Suprapubic skin (tissue), 4 donors: ENCODE results near the gene PFDN2. TPM values are rescaled to one million over a fixed set of nuclear protein-coding genes. Genes with fewer than 3 reads are reported as not detected.
"Not testable (repeated sequence)": the region's sequence is repeated elsewhere in the genome, so short reads cannot be mapped to it uniquely, and the experiment has no call there.

Experiments used
- DNase-seq, 2 donors: peaks; one replicate each; pipeline ENCODE4 v3.0.0-alpha.2; 2019; ENCODE audit warnings: low spot score in 2 of 2
- H3K27ac ChIP-seq: fragments of 200-600 bp; sonication (generic); one replicate; pipeline ENCODE4 v1.5.1; 2019
- H3K27me3 ChIP-seq: fragments of 200-600 bp; sonication (generic); one replicate; pipeline ENCODE4 v1.5.1; 2019
- H3K36me3 ChIP-seq: fragments of 200-600 bp; sonication (generic); one replicate; pipeline ENCODE4 v1.5.1; 2019
- H3K4me1 ChIP-seq: fragments of 200-600 bp; sonication (generic); one replicate; pipeline ENCODE4 v1.5.1; 2019
- H3K4me3 ChIP-seq: fragments of 200-600 bp; sonication (generic); one replicate; pipeline ENCODE4 v1.5.1; 2019; ENCODE audit warnings: mild to moderate bottlenecking
- H3K9me3 ChIP-seq: fragments of 200-600 bp; sonication (generic); one replicate; pipeline ENCODE4 v1.5.1; 2019
- CTCF ChIP-seq, 2 donors: fragments of 200-600 bp in 1 of 2; fragments of 450-650 bp in 1 of 2; sonication (generic) in 1 of 2; IDR thresholded peaks; one replicate each; pipeline ENCODE4 v1.5.1; 2016 to 2019; ENCODE audit warnings: antibody characterized with exemption in 2 of 2, mild to moderate bottlenecking in 1 of 2, moderate library complexity in 1 of 2
- EP300 ChIP-seq: sonication (generic); formaldehyde crosslinking; IDR thresholded peaks from one replicate; pipeline ENCODE4 v1.6.1; 2017; ENCODE audit warnings: antibody characterized with exemption
- POLR2A ChIP-seq, 2 donors: fragments of 450-650 bp; IDR thresholded peaks; one replicate each; pipeline ENCODE4 v1.6.1; 2017; ENCODE audit warnings: antibody characterized with exemption in 2 of 2, mild to moderate bottlenecking in 2 of 2, moderate library complexity in 2 of 2
- POLR2AphosphoS5 ChIP-seq, 3 donors: sonication (generic); formaldehyde crosslinking; IDR thresholded peaks; one replicate each; pipeline ENCODE4 v1.6.1; 2017; ENCODE audit warnings: antibody characterized with exemption in 3 of 3
- WGBS: methylation state at CpG from one replicate; pipeline ENCODE4 v1.1.5; 2018; 5-methylcytosine and 5-hydroxymethylcytosine counted together
- total RNA-seq, 4 donors: library from RNA; depleted of rRNA; stranded (reverse); fragments of >200 nt; gene quantifications; one replicate each; pipeline ENCODE4 v1.1.0, GENCODE V29; 2016

PFDN2 gene
- total RNA-seq, 4 donors from 2014 or later = 21.3 to 33.9 (median 27.1) TPM

DNA sequence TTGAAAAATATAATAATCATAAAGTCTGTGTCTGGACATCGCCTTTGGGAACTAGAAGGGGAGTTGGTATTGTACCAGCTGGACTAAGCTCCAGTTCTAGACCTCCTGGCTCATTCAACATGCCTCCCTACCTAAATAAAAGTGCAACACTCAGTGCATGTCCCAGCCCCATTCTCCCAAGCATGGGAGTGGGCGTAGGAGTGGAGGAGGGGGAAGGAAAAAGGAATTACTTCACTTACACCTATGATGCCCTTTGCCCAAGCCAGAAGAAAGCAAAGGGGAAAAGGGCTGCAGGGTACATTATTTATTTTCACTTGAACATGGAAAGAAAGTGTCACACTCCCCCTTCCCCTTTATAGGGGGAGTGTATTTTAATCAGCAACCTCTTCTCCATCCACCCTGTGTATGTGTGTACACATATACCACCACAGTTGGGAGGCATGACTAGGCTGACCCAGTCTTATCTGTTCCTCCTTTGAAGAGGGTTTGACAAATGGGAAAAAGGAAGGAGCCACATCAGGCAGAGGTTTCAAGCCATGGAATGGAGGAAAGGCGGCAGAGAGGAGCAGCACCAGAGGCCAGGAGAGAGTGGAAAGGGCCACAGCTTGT, 3.3 kb upstream of the PFDN2 start:
- Histone ChIP-seq H3K27ac (no peak overlapping the region), H3K4me3 (no peak overlapping the region), H3K36me3 (peaks cover 61% of the 10 kb centered on the region), H3K4me1 (peaks cover 47% of the 10 kb centered on the region), H3K27me3 (no peaks in the 10 kb centered on the region), H3K9me3 (no peaks in the 10 kb centered on the region)
- TF ChIP-seq POLR2AphosphoS5 (IDR thresholded peaks at IDR 0.05) (no peak), POLR2A (IDR thresholded peaks at IDR 0.05) (no peak)
- 94% methylated on average over 3 of the region's 3 CpGs for WGBS
- DNase-seq = no peak

- peaks cover 44% of the 10 kb centered on the region for H3K36me3 ChIP-seq
- WGBS = 46% methylated on average over 6 of the region's 10 CpGs
- peaks cover 59% of the 10 kb centered on the region for H3K4me1 ChIP-seq
- no peak for DNase-seq
- TF ChIP-seq POLR2AphosphoS5 (IDR thresholded peaks at IDR 0.05) (peak in 1 of 3 donors; percentile 2), CTCF (IDR thresholded peaks at IDR 0.05) (peak; percentile 43 to 62), POLR2A (IDR thresholded peaks at IDR 0.05) (no peak), EP300 (no peak)
- H3K9me3 ChIP-seq = no peaks in the 10 kb centered on the region
- H3K27me3 ChIP-seq = no peaks in the 10 kb centered on the region
- peak overlapping the region; percentile 97 for H3K27ac ChIP-seq
- H3K4me3 ChIP-seq = peak overlapping the region; percentile 99
Measured at GRCh38 chr1:161119092-161119903, 1.5 kb upstream of the PFDN2 start.

GRCh38 chr1:161115961-161116360, 1.9 kb downstream of the PFDN2 start:
- not testable (repeated sequence) for H3K27me3 ChIP-seq, H3K9me3 ChIP-seq, H3K27ac ChIP-seq, DNase-seq, H3K4me3 ChIP-seq
- peaks cover 15% of the 10 kb centered on the region for H3K36me3 ChIP-seq
- 89% methylated on average over 6 of the region's 6 CpGs for WGBS
- H3K4me1 ChIP-seq = peaks cover 56% of the 10 kb centered on the region

DNA sequence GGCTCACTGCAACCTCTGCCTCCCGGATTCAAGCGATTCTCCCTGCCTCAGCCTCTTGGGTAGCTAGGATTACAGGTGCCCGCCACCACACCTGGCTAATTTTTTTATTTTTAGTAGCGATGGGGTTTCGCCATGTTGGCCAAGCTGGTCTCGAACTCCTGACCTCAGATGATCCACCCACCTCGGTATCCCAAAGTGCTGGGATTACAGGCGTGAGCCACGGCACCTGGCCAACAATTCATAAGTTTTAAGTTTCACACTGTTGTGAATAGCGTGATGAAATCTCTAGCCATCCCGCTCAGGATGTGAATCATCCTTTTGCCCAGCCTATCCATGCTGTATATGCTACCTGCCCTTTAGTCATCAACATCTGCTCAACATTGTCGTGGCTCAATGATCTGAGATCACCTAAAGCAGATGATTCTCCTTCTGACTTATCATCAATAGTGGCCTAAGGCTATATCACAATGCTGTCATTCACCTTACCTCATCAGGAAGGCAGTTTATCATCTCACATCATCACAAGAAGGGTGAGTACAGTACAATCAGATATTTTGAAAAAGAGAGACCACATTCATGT, 2.6 kb downstream of the PFDN2 start:
- no peak for TF ChIP-seq CTCF (IDR thresholded peaks at IDR 0.05)
- no peak for TF ChIP-seq POLR2A (IDR thresholded peaks at IDR 0.05)
- no peak for TF ChIP-seq EP300
- TF ChIP-seq POLR2AphosphoS5 (IDR thresholded peaks at IDR 0.05) = no peak
- Histone ChIP-seq H3K4me1 (peaks cover 49% of the 10 kb centered on the region), H3K4me3 (no peak overlapping the region), H3K9me3 (no peaks in the 10 kb centered on the region), H3K27ac (no peak overlapping the region), H3K36me3 (peaks cover 8% of the 10 kb centered on the region), H3K27me3 (no peaks in the 10 kb centered on the region)
- no peak for DNase-seq
- WGBS = 76% methylated on average over 12 of the region's 12 CpGs

DNA sequence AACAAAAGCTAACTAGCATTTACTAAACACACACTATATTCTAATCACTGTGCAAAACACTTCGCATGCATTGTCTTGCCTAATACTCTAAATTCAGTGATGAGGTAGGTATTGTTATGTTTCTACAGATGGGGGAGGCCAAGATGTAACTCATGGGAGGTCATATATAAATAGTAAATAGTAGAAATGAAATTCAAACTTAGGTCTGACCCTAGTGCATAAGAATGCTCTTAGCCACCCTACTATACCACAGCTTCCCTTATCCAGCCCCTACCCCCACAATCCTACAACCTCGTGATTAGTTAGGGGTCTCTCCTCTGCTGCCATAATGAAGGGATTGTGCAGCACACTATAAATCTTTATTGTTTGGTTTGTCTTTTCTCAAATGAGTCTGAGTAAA, 3.3 kb downstream of the PFDN2 start:
- no peak for DNase-seq
- Histone ChIP-seq H3K27me3 (no peaks in the 10 kb centered on the region), H3K27ac (no peak overlapping the region), H3K9me3 (no peaks in the 10 kb centered on the region), H3K36me3 (peaks cover 11% of the 10 kb centered on the region), H3K4me1 (peaks cover 42% of the 10 kb centered on the region), H3K4me3 (no peak overlapping the region)
- TF ChIP-seq EP300 (no peak), POLR2A (IDR thresholded peaks at IDR 0.05) (no peak), CTCF (IDR thresholded peaks at IDR 0.05) (no peak), POLR2AphosphoS5 (IDR thresholded peaks at IDR 0.05) (no peak)
- 79% methylated on average over 2 of the region's 2 CpGs for WGBS

DNA sequence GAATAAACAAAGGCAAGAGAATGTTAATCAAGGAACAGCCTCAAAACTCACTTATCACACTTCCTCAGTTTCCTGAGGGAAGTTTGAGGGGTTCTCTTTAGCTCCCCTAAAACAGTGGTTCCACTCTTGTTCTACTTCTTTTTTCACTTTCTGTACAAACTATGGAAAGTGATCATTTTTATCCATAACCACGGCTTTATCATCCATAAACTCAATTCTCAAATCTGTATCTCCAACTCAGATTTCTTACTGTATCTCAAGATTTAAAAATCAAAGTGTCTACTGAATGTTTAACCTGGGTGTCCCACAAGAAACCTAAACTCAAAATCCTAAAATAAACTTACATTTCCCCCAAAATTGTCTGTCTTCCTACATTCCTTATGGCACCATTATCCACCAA, 3.9 kb downstream of the PFDN2 start:
- Histone ChIP-seq H3K27me3 (no peaks in the 10 kb centered on the region), H3K4me1 (peaks cover 36% of the 10 kb centered on the region), H3K27ac (no peak overlapping the region), H3K9me3 (no peaks in the 10 kb centered on the region), H3K36me3 (peaks cover 14% of the 10 kb centered on the region), H3K4me3 (no peak overlapping the region)
- WGBS = 89% methylated on average over 1 of the region's 1 CpG
- no peak for DNase-seq
- TF ChIP-seq CTCF (IDR thresholded peaks at IDR 0.05) = no peak
- TF ChIP-seq POLR2A (IDR thresholded peaks at IDR 0.05) = no peak
- no peak for TF ChIP-seq EP300
- no peak for TF ChIP-seq POLR2AphosphoS5 (IDR thresholded peaks at IDR 0.05)
